Panc1 (cell line): ENCODE data around the gene DENND4C.

Experiments used
- CTCF ChIP-seq: fragments of 450-650 bp; IDR thresholded peaks from 2 replicates; pipeline ENCODE4 v1.5.1; 2017; ENCODE audit warnings: mild to moderate bottlenecking
- POLR2AphosphoS5 ChIP-seq: IDR thresholded peaks from 2 replicates; pipeline ENCODE4 v1.6.1; 2012; ENCODE audit warnings: mild to moderate bottlenecking, low read depth, low read length, moderate library complexity
- REST ChIP-seq, 2 experiments: IDR thresholded peaks; 2 replicates each; pipeline ENCODE4 v1.6.1; 2011 to 2012; ENCODE audit warnings: low read depth in 2 of 2, control low read depth in 1 of 2, low read length in 1 of 2, mild to moderate bottlenecking in 1 of 2, moderate library complexity in 1 of 2; ENCODE audit not compliant: insufficient read depth in 1 of 2
- SIN3A ChIP-seq: IDR thresholded peaks from 2 replicates; pipeline ENCODE4 v1.6.1; 2012; ENCODE audit warnings: low read depth, mild to moderate bottlenecking, low read length, moderate library complexity, borderline replicate concordance; ENCODE audit not compliant: insufficient read depth

GRCh38 chr9:19379283-19379682, 148.8 kb downstream of the DENND4C start:
- TF ChIP-seq REST (IDR thresholded peaks at IDR 0.05; ENCODE audit: insufficient read depth in 1 of 2, low read depth in 2 of 2, low read length in 1 of 2) (no peak), CTCF (no peak), SIN3A (no peak), POLR2AphosphoS5 (no peak)
